Subcutaneous adipose tissue (tissue), 4 donors: ENCODE results near the gene TEX13B. TPM values are rescaled to one million over a fixed set of nuclear protein-coding genes. Genes with fewer than 3 reads are reported as not detected.

Experiments
- total RNA-seq, 4 donors: library from RNA; depleted of rRNA; stranded (reverse); fragments of >200 nt; gene quantifications; one replicate each; pipeline ENCODE4 v1.1.0, GENCODE V29; 2016
- TF ChIP-seq, protein P1 (sequence below): fragments of 450-650 bp; IDR thresholded peaks from one replicate; pipeline ENCODE4 v1.5.1; 2016; ENCODE audit warnings: low read depth, mild to moderate bottlenecking, control low read depth, antibody characterized with exemption, moderate library complexity

The TEX13B gene
- total RNA-seq, 4 donors from 2014 or later, result not detected

DNA sequence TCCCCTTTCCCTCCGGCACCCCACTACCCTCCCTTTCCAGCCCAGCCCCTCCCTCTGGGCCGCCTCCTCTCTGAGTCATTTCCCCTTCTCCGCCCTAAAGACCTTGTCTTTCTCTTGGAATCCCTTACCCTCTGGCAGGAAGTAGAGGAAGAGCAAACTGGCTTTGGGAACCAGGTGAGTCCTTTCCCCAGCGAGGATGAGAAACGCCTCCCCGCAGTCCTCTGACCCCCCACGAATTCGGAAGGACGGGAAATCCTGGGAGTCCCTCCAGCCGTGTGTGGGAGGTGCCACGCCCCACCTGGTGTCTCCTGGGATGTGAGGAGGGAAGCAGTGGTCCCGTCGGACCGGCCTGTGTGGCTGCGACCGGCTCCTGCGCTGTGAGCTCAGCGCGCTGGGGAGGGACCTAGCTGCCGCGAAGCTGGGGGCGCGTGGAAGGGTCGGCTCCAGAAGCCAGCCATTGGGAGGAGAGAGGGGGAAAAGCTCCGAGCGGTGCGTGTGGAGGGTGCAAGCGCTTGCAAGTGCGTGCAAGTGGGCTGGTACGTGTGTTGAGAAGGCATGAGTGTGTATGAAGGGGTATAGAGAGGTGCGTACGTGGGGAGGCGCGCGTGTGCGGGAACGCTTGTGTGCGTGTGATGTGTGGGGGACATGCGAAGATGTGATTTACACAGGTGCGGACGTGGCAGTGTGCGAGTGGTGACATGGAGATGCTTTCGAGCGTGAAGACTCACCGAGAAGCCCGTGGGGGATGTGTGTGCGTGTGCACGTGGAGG, 46.3 kb downstream of the TEX13B start:
- TF ChIP-seq, protein P1, sequence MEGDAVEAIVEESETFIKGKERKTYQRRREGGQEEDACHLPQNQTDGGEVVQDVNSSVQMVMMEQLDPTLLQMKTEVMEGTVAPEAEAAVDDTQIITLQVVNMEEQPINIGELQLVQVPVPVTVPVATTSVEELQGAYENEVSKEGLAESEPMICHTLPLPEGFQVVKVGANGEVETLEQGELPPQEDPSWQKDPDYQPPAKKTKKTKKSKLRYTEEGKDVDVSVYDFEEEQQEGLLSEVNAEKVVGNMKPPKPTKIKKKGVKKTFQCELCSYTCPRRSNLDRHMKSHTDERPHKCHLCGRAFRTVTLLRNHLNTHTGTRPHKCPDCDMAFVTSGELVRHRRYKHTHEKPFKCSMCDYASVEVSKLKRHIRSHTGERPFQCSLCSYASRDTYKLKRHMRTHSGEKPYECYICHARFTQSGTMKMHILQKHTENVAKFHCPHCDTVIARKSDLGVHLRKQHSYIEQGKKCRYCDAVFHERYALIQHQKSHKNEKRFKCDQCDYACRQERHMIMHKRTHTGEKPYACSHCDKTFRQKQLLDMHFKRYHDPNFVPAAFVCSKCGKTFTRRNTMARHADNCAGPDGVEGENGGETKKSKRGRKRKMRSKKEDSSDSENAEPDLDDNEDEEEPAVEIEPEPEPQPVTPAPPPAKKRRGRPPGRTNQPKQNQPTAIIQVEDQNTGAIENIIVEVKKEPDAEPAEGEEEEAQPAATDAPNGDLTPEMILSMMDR, result no peak

DNA sequence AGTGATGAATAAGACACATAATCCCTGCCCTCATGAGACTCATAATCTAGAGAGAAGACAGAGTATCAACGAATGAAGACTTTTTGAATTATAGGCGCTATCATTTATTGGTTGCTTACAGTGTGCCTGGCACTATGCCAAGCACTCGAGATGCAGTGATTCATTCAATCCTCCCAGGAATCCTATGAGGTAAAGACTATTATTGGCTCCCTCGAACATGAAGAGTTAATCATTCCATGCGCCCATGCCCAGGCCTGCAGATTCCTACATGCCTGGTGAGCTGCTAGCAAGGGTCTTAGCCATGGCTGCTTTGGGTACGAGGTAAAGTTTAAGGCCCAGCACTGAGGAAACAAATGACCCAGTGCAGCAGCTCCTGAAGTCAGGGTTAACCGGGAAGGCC, 47.0 kb downstream of the TEX13B start:
- TF ChIP-seq, protein P1, result no peak

DNA sequence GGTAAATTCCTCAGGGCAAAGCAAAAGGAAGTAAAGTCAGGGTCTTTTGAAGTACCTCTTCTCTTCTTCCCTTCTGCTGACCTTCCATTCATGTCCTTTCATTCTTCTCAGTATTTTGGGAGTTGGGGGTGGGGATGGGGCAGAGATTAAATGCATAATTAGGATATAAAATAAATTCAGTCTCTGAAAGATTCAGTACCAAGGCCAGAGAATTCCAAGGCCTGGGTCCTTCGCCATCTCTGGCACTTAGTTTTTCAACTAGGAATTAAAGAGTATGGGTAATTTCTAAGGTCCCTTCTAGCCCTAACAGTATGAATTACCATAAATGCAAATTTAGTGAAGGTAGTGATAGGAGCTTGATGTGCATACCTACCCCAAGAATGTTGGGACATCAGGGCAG, 47.9 kb downstream of the TEX13B start:
- TF ChIP-seq, protein P1, result no peak

Other genes with a start within 250 kb of the TEX13B start
- 100 to 1,000 TPM; 473 to 982 (median 684) TPM for gene TSC22D3, start 206.6 kb downstream of the TEX13B start, total RNA-seq
- not detected for gene NCBP2L, start 204.6 kb downstream of the TEX13B start, total RNA-seq
- 10 to 100 TPM; 21.6 to 37.7 (median 29.5) TPM for gene MID2, start 156.5 kb downstream of the TEX13B start, total RNA-seq
- not detected for gene VSIG1, start 62.7 kb upstream of the TEX13B start, total RNA-seq
- gene PSMD10, start 109.2 kb upstream of the TEX13B start, total RNA-seq, result 10 to 100 TPM; 32.2 to 46.0 (median 34.1) TPM
- gene ATG4A, start 109.4 kb upstream of the TEX13B start, total RNA-seq, result 10 to 100 TPM in 2 of 4 donors, 1 to 10 TPM in 2; 9.7 to 13.4 (median 10.3) TPM